ENCODE results near the gene PLXNA3. TPM values are rescaled to one million over a fixed set of nuclear protein-coding genes. Genes with fewer than 3 reads are reported as not detected.

Gene PLXNA3
- total and polyA plus RNA-seq, 2 experiments from 2014 or later = 25.9 to 35.1 TPM

- Histone ChIP-seq H3K36me3 (ENCODE audit: low read depth) (no peaks in the 10 kb centered on the region), H3K27me3 (replicated peaks; ENCODE audit: insufficient read depth) (no peaks in the 10 kb centered on the region), H4K20me1 (ENCODE audit: insufficient read depth) (no peaks in the 10 kb centered on the region), H3K79me2 (ENCODE audit: insufficient read depth) (peaks cover 54% of the 10 kb centered on the region), H3K9me3 (ENCODE audit: low read depth) (no peaks in the 10 kb centered on the region), H3F3A (ENCODE audit: insufficient read depth) (no peaks in the 10 kb centered on the region), H3K4me1 (ENCODE audit: insufficient read depth) (no peaks in the 10 kb centered on the region), H3K9ac (no peak overlapping the region), H2AFZ (no peak overlapping the region), H3K4me2 (ENCODE audit: unreplicated experiment) (no peak overlapping the region), H3K27ac (no peak overlapping the region), H3K4me3 (no peak overlapping the region), H3K9me2 (ENCODE audit: insufficient read depth) (no peaks in the 10 kb centered on the region)
- in situ Hi-C loops (cut with MboI) = no loop called here
- 91 to 100% methylated on average over 3 to 6 of the region's 36 CpGs for WGBS, 2 experiments (ENCODE audit: low coverage in 1 of 2, low lambda C conversion rate in 2 of 2, missing lambda C conversion rate in 2 of 2)
- DNase-seq = no peak
- no peak for TF ChIP-seq EZH2phosphoT487 (IDR thresholded peaks at IDR 0.05; ENCODE audit: insufficient read depth, low read depth)
- TF ChIP-seq EZH2 (IDR thresholded peaks at IDR 0.05; ENCODE audit: insufficient read depth, poor library complexity, severe bottlenecking) = no peak
Observed at GRCh38 chrX:154463611-154464220, 5.6 kb downstream of the PLXNA3 start.

- Histone ChIP-seq H3K27ac (no peak overlapping the region), H3F3A (ENCODE audit: insufficient read depth) (no peaks in the 10 kb centered on the region), H3K9me3 (ENCODE audit: low read depth) (no peaks in the 10 kb centered on the region), H3K36me3 (ENCODE audit: low read depth) (no peaks in the 10 kb centered on the region), H2AFZ (no peak overlapping the region), H3K9me2 (ENCODE audit: insufficient read depth) (no peaks in the 10 kb centered on the region), H3K4me3 (no peak overlapping the region), H3K9ac (no peak overlapping the region), H4K20me1 (ENCODE audit: insufficient read depth) (no peaks in the 10 kb centered on the region), H3K4me1 (ENCODE audit: insufficient read depth) (no peaks in the 10 kb centered on the region), H3K4me2 (ENCODE audit: unreplicated experiment) (no peak overlapping the region), H3K27me3 (replicated peaks; ENCODE audit: insufficient read depth) (no peaks in the 10 kb centered on the region), H3K79me2 (ENCODE audit: insufficient read depth) (peaks cover 42% of the 10 kb centered on the region)
- TF ChIP-seq EZH2 (IDR thresholded peaks at IDR 0.05; ENCODE audit: insufficient read depth, poor library complexity, severe bottlenecking) (no peak), EZH2phosphoT487 (IDR thresholded peaks at IDR 0.05; ENCODE audit: insufficient read depth, low read depth) (no peak)
- WGBS, 2 experiments (ENCODE audit: low coverage in 1 of 2, low lambda C conversion rate in 2 of 2, missing lambda C conversion rate in 2 of 2) = 96 to 97% methylated on average over 8 to 10 of the region's 28 CpGs
- no peak for DNase-seq
- in situ Hi-C loops (cut with MboI) = no loop called here
Observed at GRCh38 chrX:154464806-154465365, 6.8 kb downstream of the PLXNA3 start.

GRCh38 chrX:154465601-154466000, 7.5 kb downstream of the PLXNA3 start:
- H3K9me3 ChIP-seq (ENCODE audit: low read depth) = no peaks in the 10 kb centered on the region
- no peaks in the 10 kb centered on the region for H3F3A ChIP-seq (ENCODE audit: insufficient read depth)
- H3K9ac ChIP-seq = no peak overlapping the region
- H3K79me2 ChIP-seq (ENCODE audit: insufficient read depth) = peaks cover 35% of the 10 kb centered on the region
- H3K27ac ChIP-seq = no peak overlapping the region
- DNase-seq = no peak
- H3K36me3 ChIP-seq (ENCODE audit: low read depth) = no peaks in the 10 kb centered on the region
- H3K4me3 ChIP-seq = no peak overlapping the region
- WGBS, 2 experiments (ENCODE audit: low coverage in 1 of 2, low lambda C conversion rate in 2 of 2, missing lambda C conversion rate in 2 of 2) = 91 to 97% methylated on average over 10 to 14 of the region's 14 CpGs
- in situ Hi-C loops (cut with MboI) = no loop called here
- no peak overlapping the region for H3K4me2 ChIP-seq (ENCODE audit: unreplicated experiment)
- no peaks in the 10 kb centered on the region for H3K4me1 ChIP-seq (ENCODE audit: insufficient read depth)
- H3K27me3 ChIP-seq (replicated peaks; ENCODE audit: insufficient read depth) = no peaks in the 10 kb centered on the region
- no peak overlapping the region for H2AFZ ChIP-seq
- TF ChIP-seq EZH2phosphoT487 (IDR thresholded peaks at IDR 0.05; ENCODE audit: insufficient read depth, low read depth) (no peak), EZH2 (IDR thresholded peaks at IDR 0.05; ENCODE audit: insufficient read depth, poor library complexity, severe bottlenecking) (no peak)
- H3K9me2 ChIP-seq (ENCODE audit: insufficient read depth) = no peaks in the 10 kb centered on the region
- H4K20me1 ChIP-seq (ENCODE audit: insufficient read depth) = no peaks in the 10 kb centered on the region

DNA sequence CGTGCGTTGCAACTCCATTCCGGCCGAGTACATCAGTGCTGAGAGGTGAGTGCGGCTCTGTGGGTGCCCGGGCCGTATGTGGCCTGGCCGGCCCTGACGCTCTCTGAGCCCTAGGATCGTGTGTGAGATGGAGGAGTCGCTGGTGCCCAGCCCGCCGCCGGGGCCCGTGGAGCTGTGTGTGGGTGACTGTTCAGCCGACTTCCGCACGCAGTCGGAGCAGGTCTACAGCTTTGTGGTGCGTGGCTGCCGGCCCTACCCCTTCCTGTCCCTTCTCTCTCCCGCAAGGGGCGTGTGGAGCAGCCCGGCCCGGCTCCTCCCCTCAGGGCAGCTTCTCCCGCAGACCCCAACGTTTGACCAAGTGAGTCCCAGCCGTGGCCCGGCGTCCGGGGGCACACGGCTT, 8.0 kb downstream of the PLXNA3 start:
- Histone ChIP-seq H4K20me1 (ENCODE audit: insufficient read depth) (no peaks in the 10 kb centered on the region), H3K27me3 (replicated peaks; ENCODE audit: insufficient read depth) (no peaks in the 10 kb centered on the region), H3K9ac (no peak overlapping the region), H3K9me2 (ENCODE audit: insufficient read depth) (no peaks in the 10 kb centered on the region), H3K9me3 (ENCODE audit: low read depth) (no peaks in the 10 kb centered on the region), H3K4me1 (ENCODE audit: insufficient read depth) (no peaks in the 10 kb centered on the region), H3K4me2 (ENCODE audit: unreplicated experiment) (no peak overlapping the region), H3F3A (ENCODE audit: insufficient read depth) (no peaks in the 10 kb centered on the region), H3K27ac (no peak overlapping the region), H3K36me3 (ENCODE audit: low read depth) (no peaks in the 10 kb centered on the region), H2AFZ (no peak overlapping the region), H3K79me2 (ENCODE audit: insufficient read depth) (peaks cover 31% of the 10 kb centered on the region), H3K4me3 (no peak overlapping the region)
- TF ChIP-seq EZH2 (IDR thresholded peaks at IDR 0.05; ENCODE audit: insufficient read depth, poor library complexity, severe bottlenecking) (no peak), EZH2phosphoT487 (IDR thresholded peaks at IDR 0.05; ENCODE audit: insufficient read depth, low read depth) (no peak)
- 80 to 85% methylated on average over 12 to 24 of the region's 32 CpGs for WGBS, 2 experiments (ENCODE audit: low coverage in 1 of 2, low lambda C conversion rate in 2 of 2, missing lambda C conversion rate in 2 of 2)
- DNase-seq = no peak
- in situ Hi-C loops (cut with MboI) = no loop called here
